ENCODE measurements around the gene SLC11A1. TPM values are rescaled to one million over a fixed set of nuclear protein-coding genes. Genes with fewer than 3 reads are reported as not detected.
A peak's percentile ranks its signal among the peaks of the same experiment; 100 is the strongest.

SLC11A1 gene
- total and polyA plus RNA-seq, 2 donors (not counting 1 experiment from before 2014, with no cell fraction given), result 6.5 to 65.3 TPM

DNA sequence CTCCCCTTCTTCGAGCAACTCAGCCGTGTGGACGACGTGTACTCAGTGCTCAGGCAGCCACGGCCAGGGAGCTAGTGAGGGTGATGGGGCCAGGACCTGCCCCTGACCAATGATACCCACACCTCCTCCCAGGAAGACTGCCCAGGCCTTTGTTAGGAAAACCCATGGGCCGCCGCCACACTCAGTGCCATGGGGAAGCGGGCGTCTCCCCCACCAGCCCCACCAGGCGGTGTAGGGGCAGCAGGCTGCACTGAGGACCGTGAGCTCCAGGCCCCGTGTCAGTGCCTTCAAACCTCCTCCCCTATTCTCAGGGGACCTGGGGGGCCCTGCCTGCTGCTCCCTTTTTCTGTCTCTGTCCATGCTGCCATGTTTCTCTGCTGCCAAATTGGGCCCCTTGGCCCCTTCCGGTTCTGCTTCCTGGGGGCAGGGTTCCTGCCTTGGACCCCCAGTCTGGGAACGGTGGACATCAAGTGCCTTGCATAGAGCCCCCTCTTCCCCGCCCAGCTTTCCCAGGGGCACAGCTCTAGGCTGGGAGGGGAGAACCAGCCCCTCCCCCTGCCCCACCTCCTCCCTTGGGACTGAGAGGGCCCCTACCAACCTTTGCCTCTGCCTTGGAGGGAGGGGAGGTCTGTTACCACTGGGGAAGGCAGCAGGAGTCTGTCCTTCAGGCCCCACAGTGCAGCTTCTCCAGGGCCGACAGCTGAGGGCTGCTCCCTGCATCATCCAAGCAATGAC is 22.4 kb downstream of the SLC11A1 start:
- H3K4me2 ChIP-seq (replicated peaks; ENCODE audit: low read depth, low read length, poor library complexity, severe bottlenecking), result no peak overlapping the region
- ChIA-PET POLR2A (interaction anchor here (0.6 to 1.2 kb wide), 4 partner anchors 9 to 131 kb away, joined by 3 to 8 read pairs (median 4); no protein-coding TSS in a partner anchor), CTCF (interaction anchor here (0.5 to 2.1 kb wide), 3 partner anchors 7 to 81 kb away, joined by 4 to 9 read pairs (median 4); no protein-coding TSS in a partner anchor)
- H3K27me3 ChIP-seq (replicated peaks in 1 of 4; ENCODE audit: control extremely low read depth in 1 of 4, control insufficient read depth in 3 of 4, insufficient read depth in 4 of 4, low read length in 3 of 4), result no peaks in the 10 kb centered on the region
- H3K9me3 ChIP-seq (ENCODE audit: control extremely low read depth in 1 of 3, control insufficient read depth in 2 of 3, insufficient read depth in 1 of 3, low read length in 2 of 3), result no peaks in the 10 kb centered on the region
- Mint-ChIP-seq H3K27me3 (no peaks in the 10 kb centered on the region), H3K27ac (peak overlapping the region; percentile 64), H3K9me3 (ENCODE audit: insufficient read depth) (no peaks in the 10 kb centered on the region), H3K4me3 (no peak overlapping the region), H3K4me1 (peaks cover 53% of the 10 kb centered on the region)
- whole genome bisulfite sequencing (ENCODE audit: insufficient coverage), result 60% methylated on average over 9 of the region's 16 CpGs
- peak overlapping the region in 1 of 2 donors; percentile 78 for H3K27ac ChIP-seq (ENCODE audit: low read length in 2 of 2)
- H3K4me1 ChIP-seq (ENCODE audit: control insufficient read depth in 2 of 2, insufficient read depth in 2 of 2, low read length in 2 of 2), result peaks cover 34 to 54% of the 10 kb centered on the region in 2 donors
- DNase-seq (peak; percentile 39), ATAC-seq (ENCODE audit: low read depth) (no peak)
- H3K9ac ChIP-seq (ENCODE audit: low read length), result no peak overlapping the region
- H3K36me3 ChIP-seq (replicated peaks in 1 of 2; ENCODE audit: control extremely low read depth in 1 of 2, control insufficient read depth in 1 of 2, extremely low read depth in 1 of 2, insufficient read depth in 2 of 2, low read length in 1 of 2), result peaks cover 2 to 33% of the 10 kb centered on the region in 2 experiments
- no peak overlapping the region for H2AFZ ChIP-seq (ENCODE audit: insufficient read depth, low read depth, low read length, poor library complexity, severe bottlenecking)
- intact Hi-C loops (cut with micrococcal nuclease), result no loop called here
- H4K20me1 ChIP-seq (ENCODE audit: control insufficient read depth, insufficient read depth, low read length, poor library complexity, severe bottlenecking), result peaks cover 39% of the 10 kb centered on the region
- H3K79me2 ChIP-seq (ENCODE audit: control insufficient read depth, insufficient read depth, low read length), result peaks cover 20% of the 10 kb centered on the region
- TF ChIP-seq, protein P1, sequence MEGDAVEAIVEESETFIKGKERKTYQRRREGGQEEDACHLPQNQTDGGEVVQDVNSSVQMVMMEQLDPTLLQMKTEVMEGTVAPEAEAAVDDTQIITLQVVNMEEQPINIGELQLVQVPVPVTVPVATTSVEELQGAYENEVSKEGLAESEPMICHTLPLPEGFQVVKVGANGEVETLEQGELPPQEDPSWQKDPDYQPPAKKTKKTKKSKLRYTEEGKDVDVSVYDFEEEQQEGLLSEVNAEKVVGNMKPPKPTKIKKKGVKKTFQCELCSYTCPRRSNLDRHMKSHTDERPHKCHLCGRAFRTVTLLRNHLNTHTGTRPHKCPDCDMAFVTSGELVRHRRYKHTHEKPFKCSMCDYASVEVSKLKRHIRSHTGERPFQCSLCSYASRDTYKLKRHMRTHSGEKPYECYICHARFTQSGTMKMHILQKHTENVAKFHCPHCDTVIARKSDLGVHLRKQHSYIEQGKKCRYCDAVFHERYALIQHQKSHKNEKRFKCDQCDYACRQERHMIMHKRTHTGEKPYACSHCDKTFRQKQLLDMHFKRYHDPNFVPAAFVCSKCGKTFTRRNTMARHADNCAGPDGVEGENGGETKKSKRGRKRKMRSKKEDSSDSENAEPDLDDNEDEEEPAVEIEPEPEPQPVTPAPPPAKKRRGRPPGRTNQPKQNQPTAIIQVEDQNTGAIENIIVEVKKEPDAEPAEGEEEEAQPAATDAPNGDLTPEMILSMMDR (IDR thresholded peaks at IDR 0.05), result no peak
- no peak for TF ChIP-seq EZH2 (IDR thresholded peaks at IDR 0.05; ENCODE audit: borderline replicate concordance, insufficient read depth, low read depth, low read length, poor library complexity, severe bottlenecking)
- H3K4me3 ChIP-seq (ENCODE audit: control extremely low read depth in 1 of 5, extremely low read depth in 1 of 5, insufficient read depth in 1 of 5, low read depth in 2 of 5, low read length in 4 of 5), result no peak overlapping the region

All from B cell (primary cell).